HUES64 (cell line): ENCODE measurements around the gene PRR23A.

ENCODE experiments used
- H3K27ac ChIP-seq: 2 replicates; pipeline ENCODE4 v1.7.0; 2013; ENCODE audit warnings: low read depth, low read length, inconsistent platforms
- H3K27me3 ChIP-seq: 2 replicates; pipeline ENCODE4 v1.6.1; 2013; ENCODE audit warnings: mild to moderate bottlenecking, low read length; ENCODE audit not compliant: insufficient read depth
- H3K36me3 ChIP-seq: 2 replicates; pipeline ENCODE4 v1.6.1; 2013; ENCODE audit warnings: mild to moderate bottlenecking, low read length; ENCODE audit not compliant: insufficient read depth
- H3K4me1 ChIP-seq: 2 replicates; pipeline ENCODE4 v1.6.1; 2013; ENCODE audit warnings: mild to moderate bottlenecking, low read length, moderate library complexity; ENCODE audit not compliant: insufficient read depth
- H3K4me3 ChIP-seq: 2 replicates; pipeline ENCODE4 v1.5.1; 2013; ENCODE audit warnings: mild to moderate bottlenecking, low read length, moderate library complexity
- H3K9ac ChIP-seq: 2 replicates; pipeline ENCODE4 v1.6.1; 2013; ENCODE audit warnings: mild to moderate bottlenecking, low read depth, low read length
- H3K9me3 ChIP-seq: 2 replicates; pipeline ENCODE4 v1.6.1; 2013; ENCODE audit warnings: low read depth, low read length; ENCODE audit not compliant: insufficient read depth
- WGBS: fragments of 150-250, 120-280 bp; methylation state at CpG from one replicate; pipeline ENCODE4 v1.1.7; 2013; ENCODE audit warnings: missing lambda C conversion rate; 5-methylcytosine and 5-hydroxymethylcytosine counted together

PRR23A gene

GRCh38 chr3:139020036-139020867, 14.2 kb upstream of the PRR23A start:
- Histone ChIP-seq H3K36me3 (no peaks in the 10 kb centered on the region), H3K9ac (no peak overlapping the region)
- 97% methylated on average over 81 of the region's 81 CpGs for WGBS

GRCh38 chr3:139016430-139017048, 10.5 kb upstream of the PRR23A start:
- no peaks in the 10 kb centered on the region for H3K36me3 ChIP-seq
- H3K4me1 ChIP-seq: no peaks in the 10 kb centered on the region
- no peaks in the 10 kb centered on the region for H3K27me3 ChIP-seq
- H3K9ac ChIP-seq: no peak overlapping the region
- WGBS: 93% methylated on average over 3 of the region's 3 CpGs
- no peak overlapping the region for H3K27ac ChIP-seq
- H3K9me3 ChIP-seq: no peaks in the 10 kb centered on the region; the same call in 1 of the 2 replicates
- H3K4me3 ChIP-seq: no peak overlapping the region

More at GRCh38 chr3:139020036-139020867, 14.2 kb upstream of the PRR23A start:
- no peak overlapping the region for H3K27ac ChIP-seq
- H3K27me3 ChIP-seq: peaks cover 3% of the 10 kb centered on the region; the same call in 1 of the 2 replicates
- H3K9me3 ChIP-seq: no peaks in the 10 kb centered on the region; the same call in 1 of the 2 replicates
- no peaks in the 10 kb centered on the region for H3K4me1 ChIP-seq
- no peak overlapping the region for H3K4me3 ChIP-seq

- Histone ChIP-seq H3K36me3 (no peaks in the 10 kb centered on the region), H3K9me3 (no peaks in the 10 kb centered on the region), H3K27me3 (no peaks in the 10 kb centered on the region), H3K9ac (no peak overlapping the region), H3K27ac (no peak overlapping the region), H3K4me3 (no peak overlapping the region), H3K4me1 (no peaks in the 10 kb centered on the region)
- WGBS: 94% methylated on average over 45 of the region's 45 CpGs
Measured at GRCh38 chr3:139005356-139005993, 593 bp downstream of the PRR23A start.

GRCh38 chr3:138995706-138996105, 10.4 kb downstream of the PRR23A start:
- Histone ChIP-seq H3K9me3 (no peaks in the 10 kb centered on the region), H3K4me3 (no peak overlapping the region), H3K4me1 (no peaks in the 10 kb centered on the region), H3K27me3 (peaks cover 7% of the 10 kb centered on the region; the same call in 1 of the 2 replicates), H3K9ac (no peak overlapping the region), H3K27ac (no peak overlapping the region), H3K36me3 (no peaks in the 10 kb centered on the region)
- 83% methylated on average over 1 of the region's 1 CpG for WGBS

DNA sequence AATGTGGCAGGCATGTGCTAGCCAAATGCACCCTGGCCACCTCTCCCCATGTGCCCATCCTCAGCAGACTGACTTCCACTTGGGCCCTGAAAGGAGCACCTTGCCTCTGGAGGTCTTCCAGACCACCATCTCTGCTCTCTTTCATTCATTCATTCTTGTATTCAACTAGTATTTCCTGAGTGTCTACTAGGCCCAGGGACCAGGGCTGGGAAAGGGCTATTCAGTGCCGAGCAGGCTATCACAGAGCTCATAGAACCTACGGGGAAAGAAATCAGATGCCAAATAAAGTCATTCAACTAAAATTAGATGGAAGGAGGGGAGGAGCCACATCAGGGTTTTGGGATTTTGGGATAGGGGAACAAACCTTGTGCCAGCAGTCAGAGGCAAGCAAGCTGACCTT, 18.9 kb downstream of the PRR23A start:
- WGBS: 93% methylated on average over 2 of the region's 2 CpGs
- H3K4me3 ChIP-seq: no peak overlapping the region
- no peaks in the 10 kb centered on the region for H3K4me1 ChIP-seq
- no peak overlapping the region for H3K9ac ChIP-seq
- H3K27ac ChIP-seq: no peak overlapping the region
- H3K36me3 ChIP-seq: no peaks in the 10 kb centered on the region
- H3K9me3 ChIP-seq: no peaks in the 10 kb centered on the region
- H3K27me3 ChIP-seq: no peaks in the 10 kb centered on the region

GRCh38 chr3:138985932-138986331, 20.1 kb downstream of the PRR23A start:
- H3K36me3 ChIP-seq: no peaks in the 10 kb centered on the region
- H3K27ac ChIP-seq: no peak overlapping the region
- no peak overlapping the region for H3K4me3 ChIP-seq
- no peaks in the 10 kb centered on the region for H3K27me3 ChIP-seq
- H3K9ac ChIP-seq: no peak overlapping the region
- H3K9me3 ChIP-seq: no peaks in the 10 kb centered on the region
- no peaks in the 10 kb centered on the region for H3K4me1 ChIP-seq
- 89% methylated on average over 4 of the region's 4 CpGs for WGBS

DNA sequence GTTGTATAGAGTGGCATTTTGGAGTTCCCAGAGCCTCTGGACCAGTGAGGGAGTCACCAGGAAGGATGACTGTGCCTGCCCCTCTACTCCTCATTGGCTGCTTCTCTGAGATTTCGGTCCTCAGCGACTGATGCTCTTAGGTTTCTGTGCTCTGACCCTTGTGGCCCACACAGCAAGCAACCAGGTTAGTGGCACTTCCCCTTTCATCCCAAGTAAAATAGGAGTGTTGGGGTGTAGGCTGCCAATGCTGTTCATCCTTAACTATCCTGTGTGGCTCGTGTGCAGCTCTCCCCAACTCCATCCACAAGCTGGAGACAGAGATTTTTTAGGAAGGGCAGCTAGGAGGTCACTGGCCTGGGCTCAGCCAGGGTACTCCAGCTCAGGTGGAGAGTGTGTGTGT, 21.3 kb downstream of the PRR23A start:
- H3K27me3 ChIP-seq: no peaks in the 10 kb centered on the region
- WGBS: 50% methylated on average over 3 of the region's 3 CpGs
- H3K27ac ChIP-seq: no peak overlapping the region
- H3K4me1 ChIP-seq: no peaks in the 10 kb centered on the region
- H3K9ac ChIP-seq: no peak overlapping the region
- no peaks in the 10 kb centered on the region for H3K36me3 ChIP-seq
- H3K4me3 ChIP-seq: no peak overlapping the region
- no peaks in the 10 kb centered on the region for H3K9me3 ChIP-seq

DNA sequence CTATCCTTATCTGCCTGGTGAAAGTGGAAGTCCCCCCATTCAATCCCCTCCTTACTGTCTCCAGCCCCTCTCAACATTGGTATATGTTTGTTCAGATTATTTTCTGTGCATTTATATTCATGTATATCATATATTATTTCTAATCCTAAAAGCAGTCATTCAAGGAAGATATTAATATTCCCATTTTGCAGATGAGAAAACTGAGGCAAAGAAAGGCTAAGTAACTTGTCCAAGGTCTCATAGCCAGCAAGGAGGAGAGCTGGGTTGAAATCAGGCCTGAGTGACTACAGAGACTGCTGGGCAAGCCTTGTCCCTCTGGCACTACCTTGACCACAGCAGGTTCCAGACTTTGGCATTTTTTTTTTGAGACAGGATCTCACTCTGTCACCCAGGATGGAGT, 30.0 kb downstream of the PRR23A start:
- Histone ChIP-seq H3K9me3 (no peaks in the 10 kb centered on the region), H3K36me3 (no peaks in the 10 kb centered on the region), H3K27me3 (no peaks in the 10 kb centered on the region), H3K9ac (no peak overlapping the region), H3K4me1 (no peaks in the 10 kb centered on the region), H3K4me3 (no peak overlapping the region), H3K27ac (no peak overlapping the region)

DNA sequence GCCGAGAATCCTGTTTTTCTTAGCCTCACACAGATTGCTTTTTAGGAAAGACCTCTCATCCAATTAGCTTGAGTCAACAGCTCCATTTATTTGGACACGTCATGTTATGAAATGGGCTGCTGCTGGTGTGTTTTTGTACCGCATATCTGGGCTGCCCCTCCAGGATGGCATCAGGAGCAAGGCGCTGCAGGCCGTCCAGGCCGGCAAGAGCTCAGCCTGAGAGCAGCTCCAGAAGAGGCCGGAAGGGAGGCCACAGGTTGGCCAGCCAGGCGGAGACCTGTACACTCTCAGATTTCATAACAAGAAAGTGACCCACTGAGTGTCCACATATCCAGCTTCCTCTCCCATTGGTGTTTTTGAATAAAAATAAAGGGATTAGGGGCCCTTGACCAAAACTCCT, 30.7 kb downstream of the PRR23A start:
- Histone ChIP-seq H3K9ac (no peak overlapping the region), H3K27me3 (no peaks in the 10 kb centered on the region), H3K36me3 (no peaks in the 10 kb centered on the region), H3K4me3 (no peak overlapping the region), H3K27ac (no peak overlapping the region), H3K4me1 (no peaks in the 10 kb centered on the region), H3K9me3 (no peaks in the 10 kb centered on the region)
- WGBS: 91% methylated on average over 8 of the region's 8 CpGs

- Histone ChIP-seq H3K4me1 (no peaks in the 10 kb centered on the region), H3K27me3 (no peaks in the 10 kb centered on the region), H3K9ac (no peak overlapping the region), H3K27ac (no peak overlapping the region), H3K36me3 (no peaks in the 10 kb centered on the region), H3K4me3 (no peak overlapping the region), H3K9me3 (no peaks in the 10 kb centered on the region)
- WGBS: 92% methylated on average over 5 of the region's 5 CpGs
Measured at GRCh38 chr3:138974462-138974861, 31.6 kb downstream of the PRR23A start.

DNA sequence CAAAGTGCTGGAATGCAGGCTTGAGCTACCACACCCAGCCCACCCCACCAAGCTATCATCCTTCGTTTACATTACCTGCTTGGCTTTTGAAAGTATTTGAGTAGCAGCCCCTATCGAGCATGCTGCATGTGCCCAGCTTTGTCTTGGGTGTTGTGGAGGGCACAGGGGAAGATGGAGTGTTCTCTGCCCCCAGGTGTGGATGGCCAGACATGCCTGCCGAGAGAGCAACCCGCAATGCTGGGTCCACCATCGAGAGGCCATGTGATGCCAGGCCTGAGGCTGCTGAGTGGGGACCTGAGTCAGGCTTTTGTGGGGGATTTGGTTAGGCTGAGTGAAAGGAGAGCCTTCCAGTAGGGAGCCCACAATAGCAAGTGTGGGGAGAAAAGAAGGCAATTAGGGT, 33.1 kb downstream of the PRR23A start:
- 86% methylated on average over 5 of the region's 5 CpGs for WGBS
- Histone ChIP-seq H3K4me1 (no peaks in the 10 kb centered on the region), H3K4me3 (no peak overlapping the region), H3K36me3 (no peaks in the 10 kb centered on the region), H3K9me3 (no peaks in the 10 kb centered on the region), H3K27me3 (no peaks in the 10 kb centered on the region), H3K27ac (no peak overlapping the region), H3K9ac (no peak overlapping the region)
